ENCODE measurements around the gene NR2F2. TPM values are rescaled to one million over a fixed set of nuclear protein-coding genes. Genes with fewer than 3 reads are reported as not detected.
A peak's percentile ranks its signal among the peaks of the same experiment; 100 is the strongest.

Gene NR2F2
- total and polyA plus RNA-seq, 10 donors = 18.6 to 256 (median 111) TPM

DNA sequence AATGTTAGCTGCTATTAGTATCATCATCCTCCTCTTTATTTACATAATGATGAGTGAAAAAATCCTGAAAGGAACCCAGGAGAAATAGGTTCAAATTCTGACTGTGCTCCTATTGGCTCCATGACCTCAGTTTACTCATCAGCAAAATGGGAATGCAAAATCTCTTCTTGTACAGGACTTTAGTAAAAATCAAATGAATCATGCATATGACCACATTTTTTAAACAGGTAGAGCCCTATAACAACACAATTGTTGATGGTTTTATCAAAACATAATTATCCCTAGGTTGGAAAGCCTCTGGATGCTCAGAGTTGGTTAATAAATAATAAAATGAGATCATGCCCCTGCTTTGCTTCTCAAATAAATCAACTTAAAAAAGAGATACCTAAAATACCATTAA lies 16.0 kb upstream of the NR2F2 start:
- intact Hi-C loops (cut with DNase I; ENCODE audit: low total_unique reads) = no loop called here
- H3K4me3 ChIP-seq = no peak overlapping the region

DNA sequence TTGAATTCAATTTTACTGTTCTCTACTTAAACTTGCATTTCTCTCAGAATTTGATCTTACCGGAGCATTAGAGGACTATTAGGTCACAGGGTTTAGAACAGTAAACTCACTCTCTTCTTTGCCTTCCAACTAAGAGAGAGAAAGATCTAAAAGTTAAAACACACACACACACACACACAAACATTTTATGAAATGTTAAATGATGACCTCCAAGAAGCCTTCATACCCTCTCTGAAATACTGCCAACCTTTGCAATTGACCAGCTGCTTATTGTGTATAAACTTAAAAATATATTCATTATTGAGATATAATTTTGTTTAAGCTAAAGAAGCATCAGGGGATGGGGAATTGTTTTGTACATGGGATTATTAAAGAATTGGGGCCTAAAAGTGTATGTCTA lies 15.5 kb upstream of the NR2F2 start:
- Histone ChIP-seq H3K27me3 (replicated peaks in 1 of 7) (peaks cover 0 to 21% (median 0%) of the 10 kb centered on the region in 7 donors), H3K9me3 (no peaks in the 10 kb centered on the region), H3K36me3 (no peaks in the 10 kb centered on the region), H3K4me3 (no peak overlapping the region), H3K27ac (peak overlapping the region in 1 of 8 donors; percentile 22), H3K4me1 (peaks cover 0 to 18% (median 5%) of the 10 kb centered on the region in 6 donors)
- DNase-seq = no peak
- intact Hi-C loops (cut with DNase I; ENCODE audit: low total_unique reads) = no loop called here
- no peak for TF ChIP-seq POLR2A (IDR thresholded peaks at IDR 0.05)
- TF ChIP-seq, protein P1, sequence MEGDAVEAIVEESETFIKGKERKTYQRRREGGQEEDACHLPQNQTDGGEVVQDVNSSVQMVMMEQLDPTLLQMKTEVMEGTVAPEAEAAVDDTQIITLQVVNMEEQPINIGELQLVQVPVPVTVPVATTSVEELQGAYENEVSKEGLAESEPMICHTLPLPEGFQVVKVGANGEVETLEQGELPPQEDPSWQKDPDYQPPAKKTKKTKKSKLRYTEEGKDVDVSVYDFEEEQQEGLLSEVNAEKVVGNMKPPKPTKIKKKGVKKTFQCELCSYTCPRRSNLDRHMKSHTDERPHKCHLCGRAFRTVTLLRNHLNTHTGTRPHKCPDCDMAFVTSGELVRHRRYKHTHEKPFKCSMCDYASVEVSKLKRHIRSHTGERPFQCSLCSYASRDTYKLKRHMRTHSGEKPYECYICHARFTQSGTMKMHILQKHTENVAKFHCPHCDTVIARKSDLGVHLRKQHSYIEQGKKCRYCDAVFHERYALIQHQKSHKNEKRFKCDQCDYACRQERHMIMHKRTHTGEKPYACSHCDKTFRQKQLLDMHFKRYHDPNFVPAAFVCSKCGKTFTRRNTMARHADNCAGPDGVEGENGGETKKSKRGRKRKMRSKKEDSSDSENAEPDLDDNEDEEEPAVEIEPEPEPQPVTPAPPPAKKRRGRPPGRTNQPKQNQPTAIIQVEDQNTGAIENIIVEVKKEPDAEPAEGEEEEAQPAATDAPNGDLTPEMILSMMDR (IDR thresholded peaks at IDR 0.05 in 8 of 11, conservative IDR thresholded peaks at IDR 0.05 in 3 of 11) = no peak
- no peak for TF ChIP-seq POLR2AphosphoS5 (IDR thresholded peaks at IDR 0.05)
- WGBS, 5 donors = 73 to 89% (median 84%) methylated on average over 1 of the region's 1 CpG

More for the DNA sequence above, 16.0 kb upstream of the NR2F2 start:
- Histone ChIP-seq H3K36me3 (no peaks in the 10 kb centered on the region), H3K9me3 (no peaks in the 10 kb centered on the region), H3K27ac (no peak overlapping the region), H3K4me1 (peaks cover 0 to 18% (median 5%) of the 10 kb centered on the region in 6 donors), H3K27me3 (replicated peaks in 1 of 7) (peaks cover 0 to 17% (median 0%) of the 10 kb centered on the region in 7 donors)
- TF ChIP-seq POLR2AphosphoS5 (IDR thresholded peaks at IDR 0.05) (no peak), POLR2A (IDR thresholded peaks at IDR 0.05) (no peak)
- TF ChIP-seq, protein P1 (IDR thresholded peaks at IDR 0.05 in 8 of 11, conservative IDR thresholded peaks at IDR 0.05 in 3 of 11) = no peak
- no peak for DNase-seq

DNA sequence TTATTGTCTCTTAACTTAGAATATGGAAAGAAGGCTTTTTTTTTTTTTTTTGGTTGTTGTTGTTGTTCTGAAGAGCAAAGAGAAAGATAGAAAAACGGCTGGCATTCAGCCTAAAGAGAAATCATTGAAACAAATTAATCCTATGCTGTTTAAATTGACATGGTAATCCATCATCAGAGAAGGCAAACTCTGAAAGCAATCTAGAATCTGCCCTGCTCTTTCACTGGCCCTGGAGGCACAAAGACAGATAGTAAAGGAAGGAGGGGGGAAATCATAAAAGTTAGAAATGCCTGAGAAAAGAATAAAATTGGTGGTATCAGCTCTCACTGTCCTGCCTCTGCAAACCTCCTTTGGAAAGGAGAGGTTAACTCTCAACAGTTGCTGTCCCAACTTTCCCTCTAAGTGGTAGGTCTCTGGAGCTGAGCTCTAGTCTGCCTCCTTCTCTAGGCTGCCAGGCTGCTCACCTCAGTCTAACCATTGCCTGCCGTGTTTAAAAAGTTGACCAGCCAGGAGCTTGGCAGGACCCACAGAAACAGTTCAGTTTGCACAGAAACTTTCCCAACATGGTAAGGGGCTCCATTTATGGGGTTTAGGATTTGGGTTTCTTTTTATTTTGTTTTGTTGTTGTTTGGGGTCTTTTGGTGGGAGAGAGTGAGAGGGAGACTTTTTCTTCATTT lies 13.4 kb upstream of the NR2F2 start:
- DNase-seq = no peak
- Histone ChIP-seq H3K36me3 (no peaks in the 10 kb centered on the region), H3K9me3 (no peaks in the 10 kb centered on the region), H3K27ac (peak overlapping the region; percentile 33 to 96 (median 88)), H3K4me1 (peaks cover 0 to 20% (median 10%) of the 10 kb centered on the region in 6 donors), H3K4me3 (peak overlapping the region in 2 of 8 donors; percentile 10 to 14), H3K27me3 (replicated peaks in 1 of 7) (peaks cover 0 to 43% (median 14%) of the 10 kb centered on the region in 7 donors)
- TF ChIP-seq, protein P1 (IDR thresholded peaks at IDR 0.05 in 8 of 11, conservative IDR thresholded peaks at IDR 0.05 in 3 of 11) = no peak
- no peak for TF ChIP-seq POLR2AphosphoS5 (IDR thresholded peaks at IDR 0.05)
- no peak for TF ChIP-seq POLR2A (IDR thresholded peaks at IDR 0.05)
- 16 to 24% (median 21%) methylated on average over 2 of the region's 2 CpGs for WGBS, 5 donors
- intact Hi-C loops (cut with DNase I; ENCODE audit: low total_unique reads) = no loop called here

DNA sequence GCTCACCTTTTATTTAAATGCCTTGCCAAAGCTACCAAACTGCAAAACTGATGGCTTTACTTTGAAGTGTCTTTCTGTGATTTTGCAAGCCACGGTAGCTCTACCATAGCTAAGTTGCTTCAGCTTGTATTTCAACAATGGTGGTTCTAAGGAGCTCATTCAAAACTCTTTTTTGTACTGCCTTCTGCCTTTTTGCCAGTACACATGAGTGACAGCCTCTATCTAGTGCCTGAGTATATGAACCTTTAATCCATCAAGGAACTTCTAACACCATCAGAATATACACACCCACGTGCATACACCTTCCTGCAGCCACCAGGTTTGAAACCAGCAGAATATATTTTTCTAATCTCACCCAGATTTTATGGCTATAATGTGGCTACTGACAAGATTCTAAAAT lies 10.4 kb upstream of the NR2F2 start:
- H3K27me3 ChIP-seq (replicated peaks in 1 of 7) = peaks cover 0 to 73% (median 37%) of the 10 kb centered on the region in 7 donors
- WGBS, 5 donors = 23 to 37% (median 33%) methylated on average over 2 of the region's 2 CpGs
- TF ChIP-seq POLR2A (IDR thresholded peaks at IDR 0.05) (no peak), POLR2AphosphoS5 (IDR thresholded peaks at IDR 0.05) (no peak)
- TF ChIP-seq, protein P1 (IDR thresholded peaks at IDR 0.05 in 8 of 11, conservative IDR thresholded peaks at IDR 0.05 in 3 of 11) = no peak
- no peaks in the 10 kb centered on the region for H3K9me3 ChIP-seq
- no peaks in the 10 kb centered on the region for H3K36me3 ChIP-seq
- peak overlapping the region in 3 of 8 donors; percentile 3 to 80 (median 64) for H3K4me3 ChIP-seq
- no peak for DNase-seq
- peak overlapping the region; percentile 27 to 96 (median 90) for H3K27ac ChIP-seq
- peaks cover 0 to 40% (median 14%) of the 10 kb centered on the region in 6 donors for H3K4me1 ChIP-seq
- intact Hi-C loops (cut with DNase I; ENCODE audit: low total_unique reads) = no loop called here

All from spleen (tissue), 11 donors.